Measurements from ENCODE around the gene AKT3. TPM values are rescaled to one million over a fixed set of nuclear protein-coding genes. Genes with fewer than 3 reads are reported as not detected.
A peak's percentile ranks its signal among the peaks of the same experiment; 100 is the strongest.

AKT3 gene
- total RNA-seq, result 10 to 100 TPM in 3 of 4 donors, 1 to 10 TPM in 1; 8.5 to 16.0 (median 15.2) TPM

DNA sequence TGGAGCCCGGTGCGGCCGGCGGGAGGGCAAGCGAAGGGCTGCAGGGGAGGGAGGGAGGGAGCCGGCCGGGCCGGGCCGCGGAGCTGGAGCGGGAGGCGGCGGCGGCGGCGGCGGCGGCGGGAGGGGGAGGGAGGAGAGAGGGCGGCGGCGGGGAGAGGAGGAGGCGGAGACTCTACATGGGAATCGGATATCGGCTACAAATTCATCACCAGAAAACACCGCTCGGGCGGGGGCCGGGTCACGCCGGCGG is at the start of gene AKT3:
Gene AKT3, minus strand, starts transcription at position 42 of the 250 bp plus-strand sequence. CDS start 7,073 bp downstream, outside the sequence.
- Histone ChIP-seq H3K27ac (peak within 1 kb of the TSS; percentile 80 to 91 (median 88)), H3K9me3 (no peaks in the 10 kb centered on the region), H3K4me1 (no peaks in the 10 kb centered on the region), H3K27me3 (peaks cover 0 to 34% (median 10%) of the 10 kb centered on the region in 3 donors), H3K36me3 (no peaks in the 10 kb centered on the region), H3K4me3 (peak within 1 kb of the TSS; percentile 71 to 81 (median 78))
- peak; percentile 66 for DNase-seq
- in situ Hi-C loops (cut with MboI; ENCODE audit: low sequenced_read_pairs in 4 of 4), result no loop called here
- ATAC-seq, result peak; percentile 87 to 88
- intact Hi-C loops (cut with DNase I; ENCODE audit: low total_unique reads), result loop anchor here (5.0 to 10.0 kb wide), 2 partner anchors 197 to 425 kb away; no protein-coding TSS in a partner anchor
- TF ChIP-seq POLR2A (IDR thresholded peaks at IDR 0.05), result no peak
- TF ChIP-seq, protein P1, sequence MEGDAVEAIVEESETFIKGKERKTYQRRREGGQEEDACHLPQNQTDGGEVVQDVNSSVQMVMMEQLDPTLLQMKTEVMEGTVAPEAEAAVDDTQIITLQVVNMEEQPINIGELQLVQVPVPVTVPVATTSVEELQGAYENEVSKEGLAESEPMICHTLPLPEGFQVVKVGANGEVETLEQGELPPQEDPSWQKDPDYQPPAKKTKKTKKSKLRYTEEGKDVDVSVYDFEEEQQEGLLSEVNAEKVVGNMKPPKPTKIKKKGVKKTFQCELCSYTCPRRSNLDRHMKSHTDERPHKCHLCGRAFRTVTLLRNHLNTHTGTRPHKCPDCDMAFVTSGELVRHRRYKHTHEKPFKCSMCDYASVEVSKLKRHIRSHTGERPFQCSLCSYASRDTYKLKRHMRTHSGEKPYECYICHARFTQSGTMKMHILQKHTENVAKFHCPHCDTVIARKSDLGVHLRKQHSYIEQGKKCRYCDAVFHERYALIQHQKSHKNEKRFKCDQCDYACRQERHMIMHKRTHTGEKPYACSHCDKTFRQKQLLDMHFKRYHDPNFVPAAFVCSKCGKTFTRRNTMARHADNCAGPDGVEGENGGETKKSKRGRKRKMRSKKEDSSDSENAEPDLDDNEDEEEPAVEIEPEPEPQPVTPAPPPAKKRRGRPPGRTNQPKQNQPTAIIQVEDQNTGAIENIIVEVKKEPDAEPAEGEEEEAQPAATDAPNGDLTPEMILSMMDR (IDR thresholded peaks at IDR 0.05 in 4 of 5, conservative IDR thresholded peaks at IDR 0.05 in 1 of 5), result no peak

DNA sequence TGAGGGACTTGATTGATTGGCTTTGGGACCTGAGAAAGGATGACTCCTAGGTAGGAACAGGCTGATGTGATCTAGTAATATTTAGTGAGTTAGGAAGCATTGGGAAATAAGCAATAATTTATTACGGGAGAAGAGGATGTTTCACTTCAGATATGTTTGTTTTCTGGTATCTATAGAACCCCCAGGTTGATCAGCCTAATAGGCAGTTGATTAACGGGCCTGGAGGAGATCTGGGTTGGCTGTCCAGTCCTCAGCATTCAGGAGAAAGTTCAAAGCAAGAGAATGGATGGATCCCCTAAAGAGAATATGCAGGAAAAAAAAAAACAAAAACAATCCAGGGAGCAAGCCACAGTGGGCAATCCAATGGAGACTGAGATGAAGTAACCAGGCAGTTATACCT is 48.2 kb upstream of the AKT3 start:
- H3K27me3 ChIP-seq, result no peaks in the 10 kb centered on the region
- DNase-seq, result no peak
- intact Hi-C loops (cut with DNase I; ENCODE audit: low total_unique reads) (no loop called here), in situ Hi-C loops (cut with MboI; ENCODE audit: low sequenced_read_pairs in 4 of 4) (no loop called here)
- TF ChIP-seq POLR2A (IDR thresholded peaks at IDR 0.05), result no peak
- TF ChIP-seq, protein P1 (IDR thresholded peaks at IDR 0.05 in 4 of 5, conservative IDR thresholded peaks at IDR 0.05 in 1 of 5), result no peak
- no peaks in the 10 kb centered on the region for H3K9me3 ChIP-seq
- H3K4me1 ChIP-seq, result no peaks in the 10 kb centered on the region
- no peak for ATAC-seq
- H3K36me3 ChIP-seq, result no peaks in the 10 kb centered on the region
- H3K27ac ChIP-seq, result no peak overlapping the region
- no peak overlapping the region for H3K4me3 ChIP-seq

GRCh38 chr1:243896313-243896712 is 46.3 kb upstream of the AKT3 start:
- TF ChIP-seq POLR2A (IDR thresholded peaks at IDR 0.05), result no peak
- TF ChIP-seq, protein P1 (IDR thresholded peaks at IDR 0.05 in 4 of 5, conservative IDR thresholded peaks at IDR 0.05 in 1 of 5), result no peak
- Histone ChIP-seq H3K4me3 (no peak overlapping the region), H3K27me3 (no peaks in the 10 kb centered on the region), H3K36me3 (no peaks in the 10 kb centered on the region), H3K9me3 (no peaks in the 10 kb centered on the region), H3K4me1 (no peaks in the 10 kb centered on the region), H3K27ac (no peak overlapping the region)
- ATAC-seq (no peak), DNase-seq (no peak)
- intact Hi-C loops (cut with DNase I; ENCODE audit: low total_unique reads), result no loop called here
- in situ Hi-C loops (cut with MboI; ENCODE audit: low sequenced_read_pairs in 4 of 4), result no loop called here

GRCh38 chr1:243892456-243892855 is 42.4 kb upstream of the AKT3 start:
- no peaks in the 10 kb centered on the region for H3K4me1 ChIP-seq
- in situ Hi-C loops (cut with MboI; ENCODE audit: low sequenced_read_pairs in 4 of 4) (no loop called here), intact Hi-C loops (cut with DNase I; ENCODE audit: low total_unique reads) (no loop called here)
- H3K27ac ChIP-seq, result no peak overlapping the region
- H3K36me3 ChIP-seq, result no peaks in the 10 kb centered on the region
- DNase-seq (no peak), ATAC-seq (no peak)
- H3K9me3 ChIP-seq, result no peaks in the 10 kb centered on the region
- H3K4me3 ChIP-seq, result no peak overlapping the region
- no peaks in the 10 kb centered on the region for H3K27me3 ChIP-seq
- TF ChIP-seq, protein P1 (IDR thresholded peaks at IDR 0.05 in 4 of 5, conservative IDR thresholded peaks at IDR 0.05 in 1 of 5), result no peak
- TF ChIP-seq POLR2A (IDR thresholded peaks at IDR 0.05), result no peak

DNA sequence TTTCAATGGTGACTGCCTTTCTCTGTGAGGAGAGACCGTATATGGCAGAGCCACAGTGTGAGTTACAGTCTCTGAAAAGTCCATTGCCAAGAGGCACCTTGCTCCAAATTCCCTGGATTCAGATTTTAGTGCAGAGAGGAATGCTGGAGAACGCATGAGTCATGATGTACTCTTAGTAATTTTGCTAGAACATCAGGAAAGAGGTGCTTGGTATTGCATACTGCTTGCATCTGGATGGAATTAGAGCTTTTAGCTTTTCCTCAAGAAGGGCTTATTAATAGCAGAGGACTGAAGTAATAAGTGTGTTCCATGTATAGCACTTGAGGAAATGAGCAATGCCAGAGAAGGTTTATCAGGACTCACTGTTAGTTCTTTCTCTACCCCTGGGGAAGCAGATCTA is 40.5 kb upstream of the AKT3 start:
- intact Hi-C loops (cut with DNase I; ENCODE audit: low total_unique reads), result no loop called here
- DNase-seq, result no peak

More for the DNA sequence above, 40.5 kb upstream of the AKT3 start:
- Histone ChIP-seq H3K4me1 (no peaks in the 10 kb centered on the region), H3K36me3 (no peaks in the 10 kb centered on the region), H3K9me3 (no peaks in the 10 kb centered on the region), H3K27ac (no peak overlapping the region), H3K4me3 (no peak overlapping the region), H3K27me3 (no peaks in the 10 kb centered on the region)
- in situ Hi-C loops (cut with MboI; ENCODE audit: low sequenced_read_pairs in 4 of 4), result no loop called here
- no peak for ATAC-seq
- TF ChIP-seq, protein P1 (IDR thresholded peaks at IDR 0.05 in 4 of 5, conservative IDR thresholded peaks at IDR 0.05 in 1 of 5), result no peak
- TF ChIP-seq POLR2A (IDR thresholded peaks at IDR 0.05), result no peak

All from gastrocnemius medialis (tissue), 4 donors.